ENCODE measurements around the gene CCNT2. TPM values are rescaled to one million over a fixed set of nuclear protein-coding genes. Genes with fewer than 3 reads are reported as not detected.

Gene CCNT2
- 32.6 TPM for total RNA-seq (2021; ENCODE audit: unreplicated experiment)
- 10.3 and 12.1 TPM in 2 replicates for polyA plus RNA-seq (2012)
- percentile 96 among the genes with signal in this experiment for Bru-seq, nascent RNA
- BruChase-seq, experiment 1, labeled RNA remaining after a 6-hour chase = percentile 84 among the genes with signal in this experiment
- percentile 95 among the genes with signal in this experiment for BruChase-seq, experiment 2, labeled RNA remaining after a 2-hour chase
- long read RNA-seq, full-length matches to known transcripts = 44 of 67 reads
- long read RNA-seq, partial matches to known transcripts = 8 of 67 reads
- long read RNA-seq, other reads (novel, unspliced or antisense) = 15 of 67 reads

GRCh38 chr2:134918526-134919340 lies at the start of gene CCNT2:
Gene CCNT2, plus strand, starts transcription at chr2:134918822. Its CDS starts 33 bp downstream, at chr2:134918855.
- peak within 1 kb of the TSS; percentile 78 for H3K4me2 ChIP-seq (ENCODE audit: low read length)
- POLR2A ChIA-PET = no interaction called here
- ATAC-seq (peak; percentile 86), DNase-seq (ENCODE audit: low read depth, low spot score) (peak; percentile 98)
- peak within 1 kb of the TSS; percentile 72 to 90 for H3K4me3 ChIP-seq (replicated peaks in 1 of 2; ENCODE audit: low read depth in 1 of 2, low read length in 2 of 2)
- H3K27ac ChIP-seq (ENCODE audit: low read depth, low read length) = peak within 1 kb of the TSS; percentile 97
- peaks cover 51% of the 10 kb centered on the region for H3K79me2 ChIP-seq (ENCODE audit: insufficient read depth, low read length)
- intact Hi-C loops (cut with micrococcal nuclease) = no loop called here
- H3K9me2 ChIP-seq (ENCODE audit: insufficient read depth) = no peaks in the 10 kb centered on the region
- TF ChIP-seq MAX (IDR thresholded peaks at IDR 0.05) (peak; percentile 36; the same call in 1 of the 2 replicates), YY1 (IDR thresholded peaks at IDR 0.05; ENCODE audit: extremely low read depth, insufficient replicate concordance, low read depth, low read length) (peak; percentile 91), POLR2AphosphoS5 (IDR thresholded peaks at IDR 0.05; ENCODE audit: low read depth, low read length) (peak; percentile 79), SIN3A (IDR thresholded peaks at IDR 0.05; ENCODE audit: low read depth) (no peak; the same call in 1 of the 2 replicates), SP1 (IDR thresholded peaks at IDR 0.05; ENCODE audit: low read depth) (peak; percentile 91), POLR2A (IDR thresholded peaks at IDR 0.05; ENCODE audit: borderline replicate concordance, extremely low read depth, insufficient read depth, insufficient read length) (peak; percentile 54), TCF7L2 (IDR thresholded peaks at IDR 0.05; ENCODE audit: borderline replicate concordance, extremely low read depth, insufficient read depth, insufficient read length) (peak; percentile 2), RAD21 (IDR thresholded peaks at IDR 0.05; ENCODE audit: low read depth) (no peak), EGR1 (IDR thresholded peaks at IDR 0.05; ENCODE audit: low read depth) (peak; percentile 80), ZFX (IDR thresholded peaks at IDR 0.05) (peak; percentile 94), FOSL1 (IDR thresholded peaks at IDR 0.05; ENCODE audit: low read depth) (no peak), ZBTB33 (IDR thresholded peaks at IDR 0.05; ENCODE audit: extremely low read depth, insufficient replicate concordance, low read length) (peak; percentile 59), ELF1 (IDR thresholded peaks at IDR 0.05; ENCODE audit: borderline replicate concordance, low read depth) (peak; percentile 15; the same call in 1 of the 2 replicates), SRF (IDR thresholded peaks at IDR 0.05; ENCODE audit: low read depth) (peak; percentile 82)
- no peaks in the 10 kb centered on the region for H3K27me3 ChIP-seq (ENCODE audit: insufficient read depth, low read length)
- BruUV-seq (replicated peaks) = TSS peak; percentile 61
- H3K36me3 ChIP-seq (ENCODE audit: control insufficient read depth in 1 of 2, insufficient read depth in 2 of 2, low read length in 2 of 2) = peaks cover 0 to 4% of the 10 kb centered on the region in 2 experiments; a peak in 3 of 4 replicates
- CTCF ChIA-PET = no interaction called here
- RAD21 ChIA-PET (ENCODE audit: low non-redundant PET in 1 of 2, low total read pairs in 2 of 2, uncharacterized antibody in 2 of 2, unreplicated experiment in 2 of 2) = interaction anchor here in 1 of 2 experiments (0.6 kb wide), 1 partner anchor 1032 kb away, joined by 3 read pairs; no protein-coding TSS in a partner anchor
- peak within 1 kb of the TSS; percentile 4 for H2AFZ ChIP-seq (ENCODE audit: low read depth, low read length, poor library complexity, severe bottlenecking)
- H4K20me1 ChIP-seq (ENCODE audit: insufficient read depth) = peaks cover 25% of the 10 kb centered on the region; the same call in 1 of the 2 replicates
- H3K4me1 ChIP-seq (ENCODE audit: control insufficient read depth in 1 of 2, insufficient read depth in 2 of 2, low read length in 2 of 2) = peaks cover 12 to 22% of the 10 kb centered on the region in 2 experiments; a peak in 3 of 4 replicates
- H3K9ac ChIP-seq (ENCODE audit: low read length) = peak within 1 kb of the TSS; percentile 92
- H3K9me3 ChIP-seq (ENCODE audit: control insufficient read depth in 1 of 2, insufficient read depth in 1 of 2, low read depth in 1 of 2, low read length in 2 of 2) = no peaks in the 10 kb centered on the region
